Activated CD8-positive, alpha-beta T cell treated with anti-CD3 and anti-CD28 coated beads for 36 hours (primary cell): ENCODE data around the gene SPECC1. TPM values are rescaled to one million over a fixed set of nuclear protein-coding genes. Genes with fewer than 3 reads are reported as not detected.
"Not testable (repeated sequence)": the region's sequence is repeated elsewhere in the genome, so short reads cannot be mapped to it uniquely, and the experiment has no call there.

ENCODE experiments used
- ATAC-seq: fragments of 200-7000 bp; cut with Tn5 transposase; one replicate; pipeline ENCODE4 v1.10.0; 2021; ENCODE audit warnings: mild to moderate bottlenecking, moderate library complexity
- CTCF ChIA-PET: fragments of 350-600 bp; sonication (Branson Sonifier 250); formaldehyde crosslinking; loops from one replicate; lab custom pipeline; 2021; ENCODE audit warnings: antibody characterized with exemption; lab: Charles Lee
- POLR2A ChIA-PET: fragments of 350-600 bp; sonication (Branson Sonifier 250); formaldehyde crosslinking; loops from one replicate; lab custom pipeline; 2021; ENCODE audit warnings: antibody characterized with exemption; lab: Charles Lee
- DNase-seq: peaks from one replicate; pipeline ENCODE4 v3.0.0-alpha.2; 2020
- H3K27ac Mint-ChIP-seq: one replicate; pipeline ENCODE4 v1.8.0; 2021; ENCODE audit warnings: mild to moderate bottlenecking, mixed read lengths
- H3K27me3 Mint-ChIP-seq: one replicate; pipeline ENCODE4 v1.8.0; 2021; ENCODE audit warnings: mixed read lengths
- H3K36me3 Mint-ChIP-seq: one replicate; pipeline ENCODE4 v1.8.0; 2021; ENCODE audit warnings: low read depth, mixed read lengths
- H3K4me1 Mint-ChIP-seq: one replicate; pipeline ENCODE4 v1.8.0; 2021; ENCODE audit warnings: low read depth, mixed read lengths
- H3K4me3 Mint-ChIP-seq: one replicate; pipeline ENCODE4 v1.8.0; 2021; ENCODE audit warnings: mild to moderate bottlenecking, moderate library complexity, mixed read lengths
- H3K9me3 Mint-ChIP-seq: one replicate; pipeline ENCODE4 v1.8.0; 2021; ENCODE audit warnings: mixed read lengths
- intact Hi-C: fragments of 100-400 bp; cut with micrococcal nuclease; formaldehyde crosslinking; loops from one replicate; pipeline ENCODE4 v1.10.0; 2022
- total RNA-seq, 2 experiments: library from RNA; stranded (reverse); gene quantifications; one replicate each; pipeline ENCODE4 v1.2.3, GENCODE V29; 2021
- TF ChIP-seq, protein P1 (sequence below): fragments of 200-600 bp; IDR thresholded peaks from one replicate; pipeline ENCODE4 v1.8.0; 2022; ENCODE audit warnings: antibody characterized with exemption, mild to moderate bottlenecking

Gene SPECC1
- total RNA-seq, 2 experiments from 2014 or later: 9.9 to 10.3 TPM

DNA sequence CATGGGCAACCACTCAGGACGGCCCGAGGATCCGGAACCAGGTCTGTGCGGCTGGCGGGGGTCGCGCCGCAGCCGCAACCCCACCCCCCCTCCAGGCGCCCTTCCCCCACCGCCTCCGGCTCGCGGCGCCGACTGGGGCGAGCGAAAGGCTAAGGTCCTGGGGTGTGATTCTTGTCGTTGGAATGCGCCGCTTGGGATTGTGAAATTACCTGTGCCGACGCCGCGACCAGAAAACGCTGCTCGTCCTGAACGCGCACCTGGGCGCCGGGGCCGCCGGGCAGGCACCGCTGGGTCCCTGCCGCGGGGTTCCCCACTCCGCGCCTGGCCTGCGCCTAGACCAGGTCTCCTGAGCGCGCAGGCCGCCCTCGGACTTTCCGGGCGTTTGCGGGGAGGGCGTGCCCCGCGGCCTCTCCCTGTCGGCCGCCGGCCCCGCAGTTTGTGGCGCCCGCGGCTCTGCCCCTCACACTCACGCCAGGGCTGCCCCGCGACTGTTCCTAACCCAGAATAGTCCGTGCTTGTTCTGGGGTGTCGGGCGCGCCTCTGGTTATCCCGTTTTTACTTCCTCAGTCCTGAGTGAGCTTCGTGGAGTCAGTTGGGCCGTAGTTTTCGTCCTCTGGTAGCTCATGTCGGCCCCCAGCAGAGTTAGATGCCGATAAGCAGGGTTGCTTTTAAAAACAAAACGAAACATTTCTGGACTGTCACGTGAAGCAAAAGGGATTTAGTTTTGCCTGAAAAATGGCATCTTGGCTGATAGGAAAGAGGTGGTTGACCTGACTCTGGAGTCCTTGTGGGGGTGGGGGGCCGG, 147.2 kb downstream of the SPECC1 start:
- H3K4me3 Mint-ChIP-seq: peak overlapping the region; percentile 76
- ATAC-seq: peak; percentile 11
- peaks cover 8% of the 10 kb centered on the region for H3K27me3 Mint-ChIP-seq
- H3K36me3 Mint-ChIP-seq: no peaks in the 10 kb centered on the region
- DNase-seq: peak; percentile 35
- intact Hi-C loops: no loop called here
- H3K27ac Mint-ChIP-seq: no peak overlapping the region
- POLR2A ChIA-PET: interaction anchor here (1.4 kb wide), 1 partner anchor 178 kb away, joined by 4 read pairs; the partner anchor contains the start of gene AKAP10
- H3K9me3 Mint-ChIP-seq: no peaks in the 10 kb centered on the region
- CTCF ChIA-PET: no interaction called here
- peaks cover 6% of the 10 kb centered on the region for H3K4me1 Mint-ChIP-seq
- TF ChIP-seq, protein P1, sequence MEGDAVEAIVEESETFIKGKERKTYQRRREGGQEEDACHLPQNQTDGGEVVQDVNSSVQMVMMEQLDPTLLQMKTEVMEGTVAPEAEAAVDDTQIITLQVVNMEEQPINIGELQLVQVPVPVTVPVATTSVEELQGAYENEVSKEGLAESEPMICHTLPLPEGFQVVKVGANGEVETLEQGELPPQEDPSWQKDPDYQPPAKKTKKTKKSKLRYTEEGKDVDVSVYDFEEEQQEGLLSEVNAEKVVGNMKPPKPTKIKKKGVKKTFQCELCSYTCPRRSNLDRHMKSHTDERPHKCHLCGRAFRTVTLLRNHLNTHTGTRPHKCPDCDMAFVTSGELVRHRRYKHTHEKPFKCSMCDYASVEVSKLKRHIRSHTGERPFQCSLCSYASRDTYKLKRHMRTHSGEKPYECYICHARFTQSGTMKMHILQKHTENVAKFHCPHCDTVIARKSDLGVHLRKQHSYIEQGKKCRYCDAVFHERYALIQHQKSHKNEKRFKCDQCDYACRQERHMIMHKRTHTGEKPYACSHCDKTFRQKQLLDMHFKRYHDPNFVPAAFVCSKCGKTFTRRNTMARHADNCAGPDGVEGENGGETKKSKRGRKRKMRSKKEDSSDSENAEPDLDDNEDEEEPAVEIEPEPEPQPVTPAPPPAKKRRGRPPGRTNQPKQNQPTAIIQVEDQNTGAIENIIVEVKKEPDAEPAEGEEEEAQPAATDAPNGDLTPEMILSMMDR: no peak

DNA sequence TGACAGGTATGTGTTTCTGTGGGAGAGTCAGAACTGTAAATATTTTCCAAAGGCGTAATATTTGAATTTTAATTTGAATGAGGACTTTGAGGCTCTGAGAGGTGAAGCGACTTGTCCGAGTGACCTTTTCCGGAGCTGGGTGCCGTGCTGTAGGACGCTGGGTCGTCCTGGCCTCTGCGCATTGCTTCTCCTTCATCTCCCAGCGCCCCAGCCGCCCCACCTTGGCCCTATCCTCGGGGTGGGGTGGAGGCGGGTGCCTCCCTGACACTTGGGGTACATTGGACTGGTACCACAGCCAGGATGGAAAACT, 147.8 kb downstream of the SPECC1 start:
- intact Hi-C loops: no loop called here
- ATAC-seq: no peak
- peaks cover 6% of the 10 kb centered on the region for H3K4me1 Mint-ChIP-seq

DNA sequence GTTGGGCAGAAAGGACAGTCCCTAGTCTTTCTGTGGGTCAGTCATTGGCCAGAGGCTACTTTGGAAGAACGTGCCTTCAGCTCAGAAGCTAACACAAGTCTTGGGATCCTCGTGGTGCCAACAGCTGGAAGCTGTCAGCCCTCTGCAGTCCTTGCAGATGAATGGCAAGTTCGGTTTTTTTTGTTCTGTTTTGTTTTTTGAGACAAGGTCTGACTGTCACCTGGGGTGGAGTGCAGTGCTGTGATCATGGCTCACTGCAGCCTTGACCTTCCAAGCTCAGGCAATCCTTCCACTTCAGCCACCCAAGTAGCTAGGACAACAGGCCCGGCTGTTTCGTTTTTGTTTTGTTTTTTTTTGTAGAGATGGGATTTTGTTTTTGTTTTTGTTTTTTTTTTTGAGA, 149.4 kb downstream of the SPECC1 start:
- ChIA-PET CTCF (no interaction called here), POLR2A (interaction anchor here (0.7 kb wide), 1 partner anchor 10 kb away, joined by 3 read pairs; no protein-coding TSS in a partner anchor)
- H3K27ac Mint-ChIP-seq: no peak overlapping the region
- TF ChIP-seq, protein P1: no peak
- H3K4me1 Mint-ChIP-seq: peaks cover 6% of the 10 kb centered on the region
- no peak overlapping the region for H3K4me3 Mint-ChIP-seq
- no peak for ATAC-seq
- intact Hi-C loops: no loop called here
- H3K36me3 Mint-ChIP-seq: no peaks in the 10 kb centered on the region
- H3K27me3 Mint-ChIP-seq: peaks cover 8% of the 10 kb centered on the region
- no peaks in the 10 kb centered on the region for H3K9me3 Mint-ChIP-seq
- no peak for DNase-seq

More for the DNA sequence above, 147.8 kb downstream of the SPECC1 start:
- Mint-ChIP-seq H3K4me3 (peak overlapping the region; percentile 76), H3K27me3 (peaks cover 8% of the 10 kb centered on the region), H3K36me3 (no peaks in the 10 kb centered on the region), H3K9me3 (no peaks in the 10 kb centered on the region), H3K27ac (no peak overlapping the region)
- ChIA-PET POLR2A (no interaction called here), CTCF (no interaction called here)
- TF ChIP-seq, protein P1: no peak
- no peak for DNase-seq

DNA sequence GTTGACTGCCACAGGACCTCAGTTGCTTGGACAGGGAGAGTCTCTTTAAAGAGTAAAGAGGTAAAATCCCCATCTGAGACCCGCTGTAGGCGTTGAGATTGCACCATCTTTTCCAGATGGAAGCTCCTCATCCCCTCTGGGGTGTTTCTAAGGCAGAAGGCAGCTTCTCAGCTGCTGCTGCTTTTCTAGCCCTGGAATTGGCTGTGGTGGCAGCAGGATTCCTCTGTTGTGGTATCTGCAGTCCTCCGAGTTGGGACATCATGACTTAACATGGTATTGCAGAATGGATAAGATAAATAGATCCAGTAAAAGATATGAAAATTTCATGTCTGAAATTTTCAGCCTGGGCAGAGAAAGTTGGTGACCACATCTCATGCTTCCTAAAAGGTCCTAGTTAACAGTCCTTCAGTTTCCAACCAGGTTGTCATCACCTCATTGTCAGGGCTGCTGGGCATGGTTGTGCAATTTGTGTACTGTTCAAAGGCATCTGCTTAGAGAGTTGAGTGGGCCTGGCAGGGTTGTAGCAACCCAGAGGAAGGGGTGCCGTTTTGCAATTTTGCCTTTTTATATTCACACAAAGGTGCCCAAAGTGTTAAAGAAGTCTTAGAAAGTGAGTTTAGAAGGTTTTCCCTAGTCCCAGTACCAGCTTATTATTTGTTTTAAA, 150.4 kb downstream of the SPECC1 start:
- Mint-ChIP-seq H3K4me1 (peaks cover 6% of the 10 kb centered on the region), H3K36me3 (no peaks in the 10 kb centered on the region), H3K4me3 (no peak overlapping the region), H3K27ac (no peak overlapping the region), H3K9me3 (no peaks in the 10 kb centered on the region), H3K27me3 (peaks cover 8% of the 10 kb centered on the region)
- POLR2A ChIA-PET: no interaction called here
- TF ChIP-seq, protein P1: no peak
- CTCF ChIA-PET: no interaction called here
- no peak for ATAC-seq
- intact Hi-C loops: no loop called here
- DNase-seq: no peak

DNA sequence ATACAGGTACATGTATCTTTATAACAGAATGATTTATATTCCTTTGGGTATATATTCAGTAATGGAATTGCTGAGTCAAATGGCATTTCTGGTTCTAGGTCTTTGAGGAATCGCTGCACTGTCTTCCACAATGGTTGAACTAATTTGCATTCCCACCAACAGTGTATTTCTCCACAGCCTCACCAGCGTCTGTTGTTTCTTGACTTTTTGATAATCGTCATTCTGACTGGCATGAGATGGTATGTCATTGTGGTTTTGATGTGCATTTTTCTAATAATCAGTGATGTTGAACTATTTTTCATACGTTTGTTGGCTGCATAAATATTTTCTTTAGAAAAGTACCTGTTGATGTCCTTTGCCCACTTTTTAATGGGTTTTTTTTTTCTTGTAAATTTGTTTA, 156.4 kb downstream of the SPECC1 start:
- DNase-seq, H3K9me3 Mint-ChIP-seq, CTCF ChIA-PET, H3K27ac Mint-ChIP-seq, ATAC-seq, H3K4me3 Mint-ChIP-seq, H3K4me1 Mint-ChIP-seq, POLR2A ChIA-PET, intact Hi-C loops, H3K36me3 Mint-ChIP-seq, H3K27me3 Mint-ChIP-seq: not testable (repeated sequence)
